GM19193 (cell line): ENCODE data around the gene TULP4.

ENCODE experiments used
- POLR2A ChIP-seq: IDR thresholded peaks from 4 replicates; pipeline ENCODE4 v1.6.1; 2011; ENCODE audit not compliant: insufficient read depth, insufficient read length; ENCODE audit errors: extremely low read depth

Gene TULP4

DNA sequence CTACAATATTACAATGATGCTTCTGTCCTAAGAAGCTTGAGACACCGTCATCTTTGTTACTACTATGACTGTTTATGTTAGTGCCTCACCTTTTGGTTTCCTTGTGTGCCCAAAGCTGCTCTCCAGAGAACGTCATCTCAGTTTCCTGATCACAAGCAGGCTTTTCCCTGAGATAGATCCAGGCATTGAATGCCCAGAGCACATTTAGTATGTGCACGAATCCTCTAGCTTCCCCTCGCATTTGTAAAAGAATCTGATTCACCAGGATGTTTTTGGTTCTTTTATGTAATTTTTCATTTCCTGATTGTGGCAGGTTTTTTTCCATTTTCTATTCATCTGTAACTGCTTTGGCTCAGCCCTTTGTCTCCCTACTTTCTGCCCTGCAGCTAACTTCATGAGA, 147.5 kb downstream of the TULP4 start:
- no peak for TF ChIP-seq POLR2A

DNA sequence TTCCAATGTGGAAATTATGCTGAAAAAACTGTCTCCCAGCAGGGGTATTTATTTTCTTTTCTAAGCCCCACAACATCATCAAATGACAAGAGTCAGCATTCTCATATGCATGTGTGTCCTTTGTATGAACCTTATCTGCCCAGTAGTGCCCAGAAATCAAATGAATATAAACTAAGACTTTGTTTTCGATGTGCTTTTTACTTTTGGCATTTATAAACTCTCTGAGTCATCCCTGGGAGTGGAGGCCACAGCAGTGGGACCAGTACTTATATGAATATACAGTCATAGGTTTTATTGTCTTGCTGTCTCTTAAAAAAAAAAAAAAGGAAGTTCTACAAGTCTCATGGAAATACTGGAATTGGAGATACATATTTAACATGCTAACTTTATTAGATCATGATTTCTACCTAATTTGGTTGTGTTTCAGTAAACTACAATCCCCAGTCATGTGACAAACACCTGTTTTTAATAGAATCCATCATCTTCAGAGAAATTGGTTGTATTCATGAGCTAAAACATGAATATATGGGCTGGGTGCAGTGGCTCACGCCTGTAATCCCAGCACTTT, 148.4 kb downstream of the TULP4 start:
- no peak for TF ChIP-seq POLR2A

DNA sequence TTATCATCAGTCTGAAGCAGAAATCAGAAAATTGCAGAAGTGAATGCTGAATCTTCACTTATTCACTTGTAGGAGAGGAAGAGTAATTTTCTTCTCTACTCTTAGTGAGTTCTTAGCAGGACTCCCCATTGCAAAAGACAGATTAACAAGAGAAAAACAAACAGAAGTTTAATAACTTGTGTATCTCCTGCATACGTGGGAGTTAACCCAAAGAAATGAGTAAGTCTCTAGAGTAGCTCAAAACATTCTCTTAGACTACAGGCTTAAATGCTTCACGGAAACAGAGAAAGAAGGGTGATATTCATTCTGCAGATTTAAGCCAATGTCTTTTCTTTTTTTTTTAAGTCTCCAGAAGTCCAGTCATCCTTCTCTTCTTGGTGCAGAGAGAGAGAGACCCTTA, 149.7 kb downstream of the TULP4 start:
- no peak for TF ChIP-seq POLR2A

DNA sequence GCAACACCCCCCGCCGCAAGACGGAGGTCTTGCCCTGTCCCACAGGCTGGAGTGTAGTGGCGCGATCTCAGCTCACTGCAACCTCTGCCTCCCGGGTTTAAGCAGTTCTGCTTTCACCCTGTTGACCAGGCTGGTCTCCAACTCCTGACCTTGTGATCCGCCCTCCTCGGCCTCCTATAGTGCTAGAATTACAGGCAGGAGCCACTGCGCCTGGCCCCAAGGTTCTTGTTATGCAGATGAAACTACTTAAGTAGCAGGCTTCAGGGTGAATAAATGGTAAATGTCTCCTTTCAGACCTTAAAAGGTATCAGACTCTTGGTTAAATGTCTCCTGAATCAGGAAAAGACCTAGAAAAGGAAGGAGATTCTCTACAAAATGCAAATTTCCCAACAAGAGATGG, 152.2 kb downstream of the TULP4 start:
- no peak for TF ChIP-seq POLR2A

DNA sequence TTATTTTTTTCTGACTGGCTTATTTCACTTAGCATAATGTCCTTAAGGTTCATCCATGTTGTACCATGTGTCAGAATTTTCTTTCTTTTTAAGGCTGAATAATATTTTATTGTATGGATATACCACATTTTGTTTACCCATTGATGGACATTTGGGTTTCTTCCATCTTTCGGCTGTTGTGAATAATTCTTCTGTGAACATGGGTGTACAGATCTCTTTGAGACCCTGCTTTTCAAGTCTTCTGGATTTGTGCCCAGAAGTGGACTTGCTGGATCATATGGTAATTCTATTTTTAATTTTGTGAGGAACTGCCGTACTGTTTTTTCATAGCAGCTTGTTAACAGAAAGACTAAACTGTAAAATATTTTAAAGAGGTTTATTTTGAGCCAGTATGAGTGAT, 153.0 kb downstream of the TULP4 start:
- no peak for TF ChIP-seq POLR2A

DNA sequence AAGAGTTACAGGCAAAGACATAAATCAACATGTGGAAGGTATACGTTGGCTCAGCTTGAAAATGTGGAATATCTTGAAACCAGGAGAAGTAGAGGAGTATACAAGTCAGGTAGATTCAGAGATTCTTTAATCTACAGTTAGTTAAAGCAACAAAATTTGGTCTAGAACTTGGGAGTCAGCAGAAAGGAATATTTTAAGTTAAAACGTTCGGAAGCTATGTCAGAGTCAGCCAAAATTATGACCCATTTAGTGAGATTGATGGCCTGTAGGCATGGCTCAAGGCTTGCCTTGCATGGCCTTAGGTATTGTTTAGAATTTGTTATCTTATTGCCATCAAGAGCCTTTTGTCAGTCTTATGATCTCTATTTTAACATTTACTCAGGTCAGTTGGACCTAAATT, 153.5 kb downstream of the TULP4 start:
- TF ChIP-seq POLR2A = no peak

DNA sequence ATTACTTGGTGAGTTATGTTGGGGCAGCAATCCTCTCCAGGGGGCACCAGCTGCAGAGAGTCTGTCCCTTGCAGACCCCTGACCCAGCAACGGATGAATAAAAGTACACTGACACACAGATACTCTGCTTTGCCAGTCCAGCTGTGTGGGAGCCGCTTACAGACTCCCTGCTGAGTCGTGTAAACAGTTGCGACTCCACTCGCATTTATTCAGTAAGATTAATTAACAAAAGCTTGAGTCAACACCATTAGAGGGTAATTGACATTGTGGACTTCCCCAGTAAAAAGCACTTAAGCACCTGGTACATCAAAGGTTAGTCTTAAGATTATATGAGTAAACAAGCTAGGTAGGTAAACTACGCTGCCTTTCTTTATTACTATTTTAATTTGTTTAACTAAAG, 155.7 kb downstream of the TULP4 start:
- no peak for TF ChIP-seq POLR2A

DNA sequence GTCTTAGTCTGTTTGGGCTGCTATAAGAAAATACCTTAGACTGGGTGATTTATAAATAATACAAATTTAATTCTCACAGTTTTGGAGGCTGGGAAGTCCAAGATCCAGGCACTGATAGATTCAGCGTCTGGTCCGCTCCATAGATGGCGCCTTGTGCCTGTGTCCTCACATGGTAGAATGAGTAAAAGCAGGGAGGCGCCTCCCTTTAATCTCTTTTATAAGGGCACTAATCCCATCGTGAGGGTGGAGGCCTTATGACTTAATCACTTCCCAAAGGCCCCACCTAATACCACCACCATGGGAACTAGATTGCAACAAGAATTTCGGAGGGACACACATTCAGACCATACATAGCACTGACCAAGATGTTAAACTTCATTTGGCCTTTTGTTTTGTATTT, 156.4 kb downstream of the TULP4 start:
- TF ChIP-seq POLR2A = no peak

DNA sequence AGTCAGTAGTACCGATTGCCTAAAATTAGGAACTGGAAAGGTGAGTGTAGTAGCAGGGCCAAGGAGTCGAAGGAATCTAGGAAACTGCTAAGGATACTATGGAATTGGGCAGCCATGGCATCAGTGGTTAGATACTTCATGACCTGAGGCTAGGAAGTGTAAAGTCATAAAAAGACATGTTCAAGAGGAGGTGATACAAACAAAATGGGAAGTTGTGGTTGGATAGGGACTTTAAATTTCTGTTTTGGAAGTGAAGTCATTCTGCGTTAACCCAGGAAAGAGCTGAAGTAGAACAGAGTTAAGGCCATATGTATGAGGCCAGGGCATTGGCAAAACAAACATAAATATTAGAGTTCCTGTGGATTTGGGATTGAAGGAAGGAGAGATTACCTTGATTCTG, 159.1 kb downstream of the TULP4 start:
- no peak for TF ChIP-seq POLR2A

DNA sequence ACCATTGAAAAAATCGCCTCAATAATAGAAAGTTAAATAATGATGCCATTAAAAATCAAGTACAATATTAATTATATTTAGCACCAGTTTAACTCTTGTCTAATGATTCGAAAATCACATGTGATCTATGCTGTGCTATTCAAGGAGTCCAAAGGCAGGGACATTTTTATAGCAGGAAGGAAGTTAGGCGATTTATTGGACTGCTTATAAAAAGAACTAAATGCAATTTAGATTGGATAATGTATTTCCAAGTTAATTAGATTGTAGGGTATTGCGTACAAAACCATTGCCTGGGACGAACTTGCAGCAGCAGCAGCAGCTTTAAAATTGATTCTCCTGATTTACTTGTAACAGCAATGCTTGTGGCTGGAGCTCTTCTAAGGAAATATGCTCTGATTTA, 160.2 kb downstream of the TULP4 start:
- TF ChIP-seq POLR2A = no peak

DNA sequence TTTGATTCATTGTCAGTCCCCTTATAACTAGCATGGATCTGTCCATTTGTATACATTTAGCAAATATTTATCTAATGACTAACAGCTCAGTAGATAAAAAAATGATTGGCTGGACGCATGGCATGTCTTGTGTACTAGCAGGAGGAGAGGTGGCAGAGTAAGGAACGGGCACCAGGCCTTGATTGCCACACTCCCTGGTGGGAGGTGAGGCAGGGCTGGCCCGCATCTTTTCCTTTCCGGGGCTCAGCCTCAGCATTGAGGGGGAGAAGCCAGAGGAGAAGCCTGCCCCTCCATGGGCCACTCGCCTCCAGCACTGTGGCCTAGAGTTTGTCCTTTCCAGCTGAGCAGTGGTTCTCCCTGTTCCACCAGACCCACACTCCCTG, 162.7 kb downstream of the TULP4 start:
- peak; percentile 11 for TF ChIP-seq POLR2A

DNA sequence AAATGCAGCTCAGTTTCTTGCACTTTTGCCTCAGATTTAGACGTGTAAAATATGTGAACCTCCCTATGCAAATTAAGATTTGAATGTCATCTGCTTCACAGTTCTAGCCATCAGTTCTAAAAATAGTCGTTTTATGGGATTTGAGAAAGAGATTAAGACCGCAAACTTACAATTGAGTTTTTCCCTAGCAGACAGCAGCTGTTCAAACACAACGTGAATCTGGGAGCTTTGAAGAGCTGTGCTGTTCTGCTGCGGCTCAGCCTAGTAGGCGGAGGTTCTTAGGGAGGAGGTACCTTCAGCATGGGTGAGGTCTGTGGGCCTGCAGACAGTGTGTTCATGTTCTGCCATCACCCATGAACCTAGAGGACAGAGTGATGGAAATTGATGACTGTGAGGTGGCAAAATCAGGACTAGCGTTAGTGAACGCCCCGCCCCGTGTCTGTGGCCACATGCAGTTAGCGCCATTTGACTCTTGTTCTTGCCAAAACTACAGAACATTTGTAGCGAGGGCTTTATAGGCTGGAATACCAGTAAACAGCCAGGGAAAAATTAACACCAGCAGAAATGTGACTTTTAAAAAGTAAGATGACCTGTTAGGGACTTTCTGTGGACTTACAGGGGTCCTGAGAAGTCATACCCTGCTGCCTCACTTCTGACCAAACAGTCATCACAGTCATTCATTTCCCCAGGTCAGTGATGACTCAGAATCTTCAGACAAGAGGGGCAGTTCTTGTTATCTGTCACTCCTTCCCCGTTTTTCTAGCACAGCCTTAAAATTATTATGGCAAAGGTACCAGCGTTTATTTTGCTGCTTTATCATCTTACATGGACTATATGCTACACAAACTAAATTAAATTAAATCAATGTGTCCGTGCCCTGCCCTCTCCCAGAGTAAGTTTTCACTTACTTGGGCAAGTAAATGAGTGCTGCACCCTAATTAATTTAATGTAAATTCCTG, 163.4 kb downstream of the TULP4 start:
- peak; percentile 62 for TF ChIP-seq POLR2A

DNA sequence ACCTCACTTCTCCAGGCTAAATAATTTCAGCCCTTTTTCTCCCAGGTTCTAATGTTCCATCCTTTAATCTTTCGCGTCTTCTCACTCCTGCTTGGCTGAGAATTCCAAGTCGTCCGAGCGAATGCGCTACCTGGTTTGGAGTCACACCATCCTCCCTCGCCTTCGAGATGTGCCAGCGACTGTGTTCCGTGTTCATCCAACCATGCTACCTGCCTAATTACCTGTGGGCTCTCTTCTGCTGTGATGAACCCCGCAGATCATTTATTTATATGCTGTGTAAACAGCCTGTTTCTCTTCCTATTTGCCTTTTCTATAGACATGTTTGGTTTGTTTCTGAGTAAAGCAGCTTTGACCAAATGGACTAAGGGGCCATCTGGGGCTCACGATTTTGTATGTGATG, 164.1 kb downstream of the TULP4 start:
- no peak for TF ChIP-seq POLR2A

DNA sequence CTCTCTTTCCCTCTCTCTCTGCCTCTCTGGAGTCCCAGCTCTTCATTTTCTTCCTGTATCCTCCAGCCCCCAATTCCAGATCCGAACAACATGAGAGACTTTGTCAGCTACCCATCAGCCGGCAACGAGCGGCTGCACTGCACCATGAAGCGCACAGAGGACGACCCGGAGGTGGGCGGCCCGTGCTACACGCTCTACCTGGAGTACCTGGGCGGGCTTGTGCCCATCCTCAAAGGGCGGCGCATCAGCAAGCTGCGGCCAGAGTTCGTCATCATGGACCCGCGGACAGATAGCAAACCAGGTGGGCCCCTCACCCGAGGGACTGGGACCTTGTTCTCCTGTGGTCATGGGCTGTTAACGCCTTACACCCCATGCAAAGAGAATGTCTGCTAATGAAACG, 168.7 kb downstream of the TULP4 start:
- TF ChIP-seq POLR2A = no peak

DNA sequence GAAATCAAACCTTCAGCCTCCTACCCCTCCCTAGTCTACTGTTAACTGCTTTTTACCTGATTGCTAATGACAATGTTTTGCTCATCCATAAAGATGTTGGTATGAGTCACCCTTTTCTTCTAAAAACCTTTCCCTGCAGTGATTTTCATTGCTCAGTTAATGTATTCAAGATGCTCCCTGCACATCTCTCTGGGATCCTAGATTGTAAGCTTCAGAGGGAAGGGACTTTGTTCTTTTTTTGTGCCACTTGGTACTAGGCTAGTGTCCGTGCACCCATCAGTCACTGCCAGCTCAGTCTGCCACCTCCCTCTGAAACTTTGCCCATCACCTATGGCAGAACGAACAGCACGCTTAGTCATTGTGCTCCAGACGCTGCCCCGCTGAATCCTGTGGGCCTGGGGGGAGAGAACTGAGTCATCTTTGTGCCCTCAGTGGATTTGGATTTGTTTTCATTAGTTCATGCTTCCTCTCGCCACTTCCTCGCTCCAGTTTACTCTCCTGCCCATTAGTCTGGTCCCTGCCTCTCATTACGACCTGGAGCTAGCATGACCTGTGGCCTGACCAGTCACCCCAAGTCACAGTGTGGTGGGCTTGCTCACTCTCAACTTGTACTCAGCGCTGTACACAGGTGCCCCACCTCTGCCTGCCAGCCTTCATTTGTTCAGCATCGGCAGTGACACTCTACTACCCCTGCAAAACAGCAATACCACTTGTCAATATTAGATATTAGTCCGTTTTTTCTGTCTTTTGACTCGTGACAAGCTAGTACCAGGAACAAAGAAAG, 169.6 kb downstream of the TULP4 start:
- TF ChIP-seq POLR2A = no peak

DNA sequence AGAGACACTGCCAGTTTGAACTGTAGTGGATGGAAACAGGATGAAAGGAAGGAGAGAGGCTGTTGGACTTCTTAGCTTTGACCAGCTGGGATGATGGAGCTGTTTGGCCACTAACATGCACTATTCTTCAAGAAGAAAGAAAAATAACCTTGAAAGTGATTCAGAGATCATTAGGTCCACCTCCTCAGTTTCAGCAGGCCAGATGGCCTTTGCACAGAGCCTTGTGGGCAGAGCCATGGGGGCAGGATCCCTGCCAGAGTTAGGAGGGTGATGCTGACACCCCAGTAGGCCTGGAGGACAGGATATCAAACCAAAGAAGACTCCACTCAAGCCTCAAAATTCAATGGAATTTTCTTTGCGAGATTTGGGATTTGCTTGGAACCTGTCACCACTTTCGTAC, 173.2 kb downstream of the TULP4 start:
- TF ChIP-seq POLR2A = no peak

DNA sequence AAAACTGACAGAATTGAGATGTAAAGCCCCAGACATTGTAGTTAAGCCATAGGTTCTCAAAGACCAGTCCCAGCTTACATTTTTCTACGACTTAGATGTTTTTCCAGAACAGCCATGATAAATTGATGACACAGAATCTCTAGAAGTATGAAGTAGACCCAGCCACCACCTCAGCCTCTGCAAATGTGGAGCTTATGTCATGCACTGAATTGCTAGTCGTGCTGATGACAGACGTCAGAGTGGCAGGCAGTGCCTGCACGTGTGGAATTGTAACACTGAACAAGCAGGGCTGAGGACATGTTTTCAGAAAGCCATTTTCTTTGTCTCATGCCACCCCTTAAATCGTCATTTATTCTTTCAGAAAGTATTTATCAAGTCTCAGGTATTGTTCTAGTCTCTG, 175.2 kb downstream of the TULP4 start:
- TF ChIP-seq POLR2A = no peak

DNA sequence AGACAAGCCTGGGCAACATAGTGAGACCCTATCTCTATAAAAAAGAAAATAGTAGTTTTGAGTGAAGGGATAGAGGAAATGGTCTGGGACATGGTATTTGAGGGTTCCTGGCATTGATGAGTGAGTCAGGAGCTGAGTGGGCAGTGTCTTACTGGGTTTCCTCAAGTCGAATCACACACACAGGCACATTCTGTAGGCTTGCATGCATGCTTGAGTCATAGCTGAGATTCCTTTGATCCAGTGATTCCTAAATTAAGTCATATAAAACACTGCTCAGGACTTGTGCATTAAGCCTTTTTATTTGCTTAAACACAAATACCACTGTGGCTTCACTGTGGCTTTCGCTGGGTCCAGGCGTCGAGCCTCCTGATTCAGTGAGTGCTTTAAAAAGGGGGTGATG, 175.8 kb downstream of the TULP4 start:
- no peak for TF ChIP-seq POLR2A
